H1 (cell line): ENCODE measurements around the gene KLHL29. TPM values are rescaled to one million over a fixed set of nuclear protein-coding genes. Genes with fewer than 3 reads are reported as not detected.
A peak's percentile ranks its signal among the peaks of the same experiment; 100 is the strongest.

Experiments used
- CTCF ChIA-PET: fragments of 300-600 bp; sonication (Branson Sonifier 250); formaldehyde crosslinking; loops from one replicate; lab custom pipeline; 2021; ENCODE audit not compliant: partially characterized antibody; lab: Charles Lee
- POLR2A ChIA-PET: fragments of 300-600 bp; sonication (Branson Sonifier 250); formaldehyde crosslinking; loops from one replicate; lab custom pipeline; 2021; ENCODE audit warnings: inconsistent platforms; ENCODE audit not compliant: partially characterized antibody; lab: Charles Lee
- DNase-seq, 2 experiments: peaks; one replicate each; pipeline versions ENCODE4 v3.0.0 to v3.0.0-alpha.2; 2010 to 2022; ENCODE audit warnings: low spot score in 2 of 2, low read depth in 1 of 2, mixed read lengths in 1 of 2
- FAIRE-seq: peaks from 2 replicates; lab custom pipeline; 2011; peaks lifted over from hg19 to GRCh38; lab: Jason Lieb, UNC
- H2AFZ ChIP-seq: 2 replicates; pipeline ENCODE4 v1.8.1; 2012; ENCODE audit warnings: low read length, inconsistent platforms
- H2AK5ac ChIP-seq: 2 replicates; pipeline ENCODE4 v1.6.1; 2013; ENCODE audit warnings: low read depth, low read length
- H2BK120ac ChIP-seq: replicated peaks from 2 replicates; pipeline ENCODE3; 2013; ENCODE audit warnings: low read depth, low read length, inconsistent platforms
- H2BK12ac ChIP-seq: 2 replicates; pipeline ENCODE4 v1.6.1; 2013; ENCODE audit warnings: low read depth, low read length
- H2BK15ac ChIP-seq: 2 replicates; pipeline ENCODE4 v1.6.1; 2013; ENCODE audit warnings: low read length
- H2BK20ac ChIP-seq: 2 replicates; pipeline ENCODE4 v1.6.1; 2013; ENCODE audit warnings: low read length
- H2BK5ac ChIP-seq: 2 replicates; pipeline ENCODE4 v1.6.1; 2013; ENCODE audit warnings: low read depth, low read length
- H3K14ac ChIP-seq: 2 replicates; pipeline ENCODE4 v1.6.1; 2013; ENCODE audit warnings: inconsistent platforms; ENCODE audit not compliant: insufficient read length
- H3K18ac ChIP-seq: 2 replicates; pipeline ENCODE4 v1.6.1; 2013; ENCODE audit warnings: low read length; ENCODE audit errors: extremely low read depth
- H3K23ac ChIP-seq: 2 replicates; pipeline ENCODE4 v1.6.1; 2013; ENCODE audit warnings: inconsistent platforms; ENCODE audit not compliant: insufficient read length
- H3K23me2 ChIP-seq: 2 replicates; pipeline ENCODE4 v1.6.1; 2013; ENCODE audit warnings: low read depth, low read length
- H3K27ac ChIP-seq: 2 replicates; pipeline ENCODE4 v1.6.1; 2011; ENCODE audit warnings: low read depth, low read length, inconsistent platforms
- H3K27me3 ChIP-seq, 4 experiments: replicated peaks in 1 of 4; 1 replicate in 1 of 4; 2 replicates in 3 of 4; pipeline versions ENCODE4 v1.6.1 to v1.8.1; 2011 to 2013; ENCODE audit warnings: low read length in 3 of 4, mild to moderate bottlenecking in 3 of 4, inconsistent platforms in 2 of 4, mixed read lengths in 2 of 4, moderate library complexity in 1 of 4; ENCODE audit not compliant: control insufficient read depth in 3 of 4, insufficient read depth in 3 of 4; ENCODE audit errors: extremely low read depth in 1 of 4
- H3K36me3 ChIP-seq, 4 experiments: 2 replicates each; pipeline versions ENCODE4 v1.6.1 to v1.8.1; 2011 to 2013; ENCODE audit warnings: mild to moderate bottlenecking in 4 of 4, low read length in 3 of 4, moderate library complexity in 2 of 4, control low read depth in 1 of 4, inconsistent platforms in 1 of 4; ENCODE audit not compliant: insufficient read depth in 4 of 4, control insufficient read depth in 2 of 4
- H3K4ac ChIP-seq: replicated peaks from 2 replicates; pipeline ENCODE3; 2013; ENCODE audit warnings: low read length, low read depth, mixed read lengths, inconsistent platforms; ENCODE audit not compliant: insufficient read length
- H3K4me1 ChIP-seq, 4 experiments: replicated peaks in 1 of 4; 1 replicate in 1 of 4; 2 replicates in 3 of 4; pipeline versions ENCODE4 v1.6.1 to v1.8.1; 2011 to 2013; ENCODE audit warnings: low read length in 3 of 4, inconsistent platforms in 2 of 4, mixed read lengths in 1 of 4; ENCODE audit not compliant: insufficient read depth in 4 of 4, control insufficient read depth in 3 of 4
- H3K4me2 ChIP-seq, 2 experiments: 2 replicates each; pipeline versions ENCODE4 v1.6.1 to v1.8.1; 2011 to 2013; ENCODE audit warnings: low read depth in 2 of 2, low read length in 2 of 2, control low read depth in 1 of 2, inconsistent platforms in 1 of 2, mild to moderate bottlenecking in 1 of 2; ENCODE audit not compliant: insufficient read depth in 1 of 2
- H3K4me3 ChIP-seq, 4 experiments: fragments of 200-600, 300-600 bp in 1 of 4; sonication (generic), shearing (Covaris generic), sonication (Bioruptor Twin) in 1 of 4; 2 replicates each; pipeline versions ENCODE4 v1.5.1 to v1.8.1; 2011 to 2016; ENCODE audit warnings: low read length in 4 of 4, low read depth in 3 of 4, control low read depth in 2 of 4, inconsistent platforms in 2 of 4, mild to moderate bottlenecking in 2 of 4, mixed read lengths in 1 of 4, moderate library complexity in 1 of 4; ENCODE audit not compliant: insufficient read depth in 2 of 4; ENCODE audit errors: extremely low read depth in 1 of 4
- H3K56ac ChIP-seq: replicated peaks from 2 replicates; pipeline ENCODE3; 2013; ENCODE audit warnings: low read depth, mild to moderate bottlenecking, mixed read lengths, low read length, inconsistent platforms; ENCODE audit not compliant: insufficient read length
- H3K79me1 ChIP-seq: 2 replicates; pipeline ENCODE4 v1.6.1; 2013; ENCODE audit warnings: low read depth, low read length, control low read depth
- H3K79me2 ChIP-seq, 2 experiments: 2 replicates each; pipeline versions ENCODE4 v1.6.1 to v1.8.1; 2012 to 2013; ENCODE audit warnings: low read length in 2 of 2, mild to moderate bottlenecking in 2 of 2, inconsistent platforms in 1 of 2; ENCODE audit not compliant: insufficient read depth in 2 of 2, control insufficient read depth in 1 of 2
- H3K9ac ChIP-seq, 4 experiments: replicated peaks in 1 of 4; 1 replicate in 1 of 4; 2 replicates in 3 of 4; pipeline versions ENCODE4 v1.6.1 to v1.8.1; 2011 to 2013; ENCODE audit warnings: low read depth in 3 of 4, low read length in 3 of 4, control low read depth in 2 of 4, mild to moderate bottlenecking in 2 of 4, moderate library complexity in 2 of 4, inconsistent platforms in 1 of 4; ENCODE audit errors: extremely low read depth in 1 of 4
- H3K9me3 ChIP-seq, 2 experiments: 2 replicates each; pipeline versions ENCODE4 v1.6.1 to v1.8.1; 2012 to 2013; ENCODE audit warnings: mild to moderate bottlenecking in 2 of 2, moderate library complexity in 2 of 2, control low read depth in 1 of 2, inconsistent platforms in 1 of 2, low read depth in 1 of 2, low read length in 1 of 2, mixed read lengths in 1 of 2; ENCODE audit not compliant: insufficient read depth in 2 of 2
- H4K20me1 ChIP-seq, 2 experiments: replicated peaks in 1 of 2; 2 replicates each; pipeline versions ENCODE3 to v1.8.1; 2011 to 2013; ENCODE audit warnings: inconsistent platforms in 2 of 2, low read length in 2 of 2, mild to moderate bottlenecking in 1 of 2; ENCODE audit not compliant: insufficient read depth in 2 of 2, control insufficient read depth in 1 of 2
- H4K5ac ChIP-seq: 2 replicates; pipeline ENCODE4 v1.6.1; 2013; ENCODE audit warnings: low read length, low read depth, mixed read lengths, inconsistent platforms; ENCODE audit not compliant: insufficient read length
- H4K8ac ChIP-seq: 2 replicates; pipeline ENCODE4 v1.8.0; 2013; ENCODE audit warnings: mild to moderate bottlenecking, moderate library complexity, low read length, inconsistent platforms; ENCODE audit not compliant: insufficient read depth; ENCODE audit errors: extremely low read depth
- H4K91ac ChIP-seq: replicated peaks from 2 replicates; pipeline ENCODE3; 2013; ENCODE audit warnings: low read length, mixed read lengths, inconsistent platforms; ENCODE audit not compliant: insufficient read length
- ATF2 ChIP-seq: IDR thresholded peaks from 2 replicates; pipeline ENCODE4 v1.6.1; 2012; ENCODE audit warnings: low read length, inconsistent platforms
- BRCA1 ChIP-seq: IDR thresholded peaks from 2 replicates; pipeline ENCODE4 v1.6.1; 2012; ENCODE audit warnings: low read depth, low read length, improper control_type of control experiment
- CBX5 ChIP-seq: fragments of 300-800, 300-1000 bp; sonication (generic); IDR thresholded peaks from 2 replicates; pipeline ENCODE4 v1.7.1; 2016; ENCODE audit warnings: antibody characterized with exemption, low read length, low read depth
- CHD2 ChIP-seq: IDR thresholded peaks from 2 replicates; pipeline ENCODE4 v1.6.1; 2012; ENCODE audit warnings: low read length, improper control_type of control experiment
- JUND ChIP-seq: IDR thresholded peaks from 2 replicates; pipeline ENCODE4 v1.6.1; 2011; ENCODE audit warnings: mild to moderate bottlenecking, improper control_type of control experiment, low read length
- NANOG ChIP-seq: IDR thresholded peaks from 2 replicates; pipeline ENCODE4 v1.6.1; 2011; ENCODE audit warnings: low read length, low read depth, mild to moderate bottlenecking, inconsistent platforms; ENCODE audit not compliant: insufficient read depth, poor library complexity, severe bottlenecking
- SIRT6 ChIP-seq: IDR thresholded peaks from one replicate; pipeline ENCODE4 v1.7.1; 2012; ENCODE audit warnings: low read length, inconsistent platforms
- USF2 ChIP-seq: IDR thresholded peaks from 2 replicates; pipeline ENCODE4 v1.6.1; 2011; ENCODE audit warnings: low read length, improper control_type of control experiment
- WGBS, 2 experiments: shearing (Covaris generic) in 1 of 2; methylation state at CpG; one replicate each; pipeline versions ENCODE4 v1.1.6 to v1.1.7; 2013 to 2015; ENCODE audit warnings: low lambda C conversion rate in 2 of 2, mixed read lengths in 2 of 2, inconsistent platforms in 1 of 2, low coverage in 1 of 2, missing lambda C conversion rate in 1 of 2; ENCODE audit not compliant: insufficient replicate concordance in 2 of 2, insufficient coverage in 1 of 2, insufficient read length in 1 of 2; ENCODE audit errors: extremely low coverage in 1 of 2, missing lambda C conversion rate in 1 of 2; 5-methylcytosine and 5-hydroxymethylcytosine counted together
- polyA plus RNA-seq, 7 experiments: library from polyadenylated mRNA; depleted of rRNA in 3 of 7; stranded (reverse) in 5 of 7; unstranded in 2 of 7; fragments of >200 nt in 5 of 7; fragments of 200-250 nt in 2 of 7; gene quantifications; 1 replicate in 5 of 7; 2 replicates in 1 of 7; 4 replicates in 1 of 7; pipeline versions ENCODE4 v1.2.1 to v1.2.3, GENCODE V29; 2011 to 2013; ENCODE audit warnings: missing spikeins in 2 of 7, mixed read lengths in 2 of 7
- total RNA-seq: library from RNA; stranded (reverse); fragmentation: NEBNext Ultra II Directional; extraction: Animal tissue kit (Norgen Biotek cat#: 25700); gene quantifications from 2 replicates; pipeline ENCODE4 v1.2.1, GENCODE V29; 2021

Gene KLHL29
- total and polyA plus RNA-seq, 2 of the 8 experiments (the other 6 are each of a cell fraction or from before 2014, with no cell fraction given) = 1.1 to 4.7 TPM

DNA sequence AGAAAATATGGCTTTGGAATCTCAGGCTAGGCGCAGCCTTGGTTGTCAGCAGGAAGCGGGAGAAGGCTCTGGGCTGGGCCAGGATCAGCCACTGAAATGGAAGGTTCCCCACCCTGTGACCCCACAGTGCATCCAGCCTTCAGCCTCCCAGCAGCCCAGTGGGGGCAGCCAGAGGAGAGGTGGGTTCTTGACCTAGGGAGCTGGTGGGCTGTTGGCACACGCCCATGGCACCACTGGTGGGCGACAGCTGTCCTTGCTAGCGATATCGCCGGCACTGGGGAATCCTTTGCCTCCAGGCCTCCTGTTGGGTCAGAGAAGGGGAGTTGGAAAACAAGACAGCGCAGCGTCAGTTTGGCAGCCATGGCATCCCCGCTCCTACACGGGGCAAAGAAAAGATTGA, 92.4 kb downstream of the KLHL29 start:
- no peak overlapping the region; the same call in 1 of the 2 replicates for H2BK15ac ChIP-seq
- H3K23me2 ChIP-seq = no peaks in the 10 kb centered on the region
- no peak overlapping the region for H3K27ac ChIP-seq
- peaks cover 5 to 46% (median 17%) of the 10 kb centered on the region in 4 experiments for H3K4me1 ChIP-seq
- H4K8ac ChIP-seq = no peak overlapping the region
- H3K4ac ChIP-seq = no peak overlapping the region
- no peaks in the 10 kb centered on the region for H3K36me3 ChIP-seq
- H2BK120ac ChIP-seq = no peak overlapping the region
- no peaks in the 10 kb centered on the region for H3K79me1 ChIP-seq
- no peak overlapping the region for H4K5ac ChIP-seq
- no peak overlapping the region for H3K56ac ChIP-seq
- peaks cover 0 to 10% (median 1%) of the 10 kb centered on the region in 4 experiments; a peak in 2 of 7 replicates for H3K27me3 ChIP-seq
- no peak overlapping the region for H3K4me3 ChIP-seq
- H3K79me2 ChIP-seq = no peaks in the 10 kb centered on the region
- 0 out of 2 replicates have a peak overlapping the region, but pooled peaks have one; percentile 51 for H2BK12ac ChIP-seq
- H3K9me3 ChIP-seq = no peaks in the 10 kb centered on the region
- H2BK20ac ChIP-seq = 0 out of 2 replicates have a peak overlapping the region, but pooled peaks have one; percentile 9
- H2AK5ac ChIP-seq = 0 out of 2 replicates have a peak overlapping the region, but pooled peaks have one; percentile 47
- POLR2A ChIA-PET = no interaction called here
- H4K91ac ChIP-seq = peak overlapping the region; percentile 5
- H2AFZ ChIP-seq = no peak overlapping the region
- no peak overlapping the region for H3K14ac ChIP-seq
- H2BK5ac ChIP-seq = no peak overlapping the region
- H3K4me2 ChIP-seq = peak overlapping the region in 1 of 2 experiments; percentile 34; a peak in 1 of 4 replicates
- 99% methylated on average over 11 of the region's 11 CpGs; no CpG with 5 or more reads in 1 of the 2 experiments for WGBS, 2 experiments
- H3K23ac ChIP-seq = no peak overlapping the region
- TF ChIP-seq CHD2 (no peak), NANOG (no peak), USF2 (no peak), JUND (no peak), ATF2 (no peak), SIRT6 (no peak), BRCA1 (no peak), CBX5 (no peak)
- TF ChIP-seq, all 59 proteins: peak for 0
- peak overlapping the region; percentile 55 for H3K18ac ChIP-seq
- DNase-seq = no peak
- H4K20me1 ChIP-seq = no peaks in the 10 kb centered on the region
- FAIRE-seq = no peak
- no peak overlapping the region for H3K9ac ChIP-seq
- CTCF ChIA-PET = interaction anchor here (1.2 to 5.1 kb wide), 8 partner anchors 10 to 164 kb away, joined by 3 to 23 read pairs (median 9); no protein-coding TSS in a partner anchor
